Stimulated activated CD8-positive, alpha-beta memory T cell treated with anti-CD3 and anti-CD28 coated beads, Interleukin-4, amount 100 ng/mL, for 48 hours (primary cell): Measurements from ENCODE around the gene DACH1.

ENCODE experiments used
- DNase-seq: peaks from one replicate; pipeline ENCODE4 v3.0.0-alpha.2; 2020

DACH1 gene

GRCh38 chr13:71474936-71475335 lies 392.1 kb downstream of the DACH1 start:
- DNase-seq: no peak

GRCh38 chr13:71469626-71470025 lies 397.4 kb downstream of the DACH1 start:
- DNase-seq: no peak

GRCh38 chr13:71464686-71465085 lies 402.3 kb downstream of the DACH1 start:
- no peak for DNase-seq

- DNase-seq: no peak
These were observed 405.1 kb downstream of the DACH1 start for GRCh38 chr13:71461892-71462291.

GRCh38 chr13:71460211-71460610 lies 406.8 kb downstream of the DACH1 start:
- DNase-seq: no peak

GRCh38 chr13:71459708-71460107 lies 407.3 kb downstream of the DACH1 start:
- no peak for DNase-seq

- no peak for DNase-seq
These were observed 409.4 kb downstream of the DACH1 start for GRCh38 chr13:71457645-71458044.

- DNase-seq: no peak
These were observed 410.9 kb downstream of the DACH1 start for GRCh38 chr13:71456136-71456535.

GRCh38 chr13:71454509-71454908 lies 412.5 kb downstream of the DACH1 start:
- no peak for DNase-seq

GRCh38 chr13:71448080-71448630 lies 418.8 kb downstream of the DACH1 start:
- no peak for DNase-seq

GRCh38 chr13:71437704-71438103 lies 429.3 kb downstream of the DACH1 start:
- no peak for DNase-seq

- no peak for DNase-seq
These were observed 436.3 kb downstream of the DACH1 start for GRCh38 chr13:71430681-71431080.

GRCh38 chr13:71417205-71417604 lies 449.8 kb downstream of the DACH1 start:
- no peak for DNase-seq

GRCh38 chr13:71412231-71412630 lies 454.8 kb downstream of the DACH1 start:
- no peak for DNase-seq

GRCh38 chr13:71408416-71408815 lies 458.6 kb downstream of the DACH1 start:
- no peak for DNase-seq

- DNase-seq: no peak
These were observed 467.3 kb downstream of the DACH1 start for GRCh38 chr13:71399631-71400215.

GRCh38 chr13:71396149-71396548 lies 470.9 kb downstream of the DACH1 start:
- no peak for DNase-seq

- DNase-seq: no peak
These were observed 472.0 kb downstream of the DACH1 start for GRCh38 chr13:71395053-71395452.

GRCh38 chr13:71394176-71394575 lies 472.8 kb downstream of the DACH1 start:
- DNase-seq: no peak
